ENCODE data around the gene ADORA2A. TPM values are rescaled to one million over a fixed set of nuclear protein-coding genes. Genes with fewer than 3 reads are reported as not detected.

The ADORA2A gene
- total RNA-seq, 1 experiment from 2014 or later = 3.6 TPM

- Histone ChIP-seq H3K36me3 (ENCODE audit: control insufficient read depth in 1 of 2, insufficient read depth in 2 of 2, low read length in 2 of 2) (no peaks in the 10 kb centered on the region), H3K27ac (ENCODE audit: low read depth, low read length) (no peak overlapping the region), H3K4me3 (replicated peaks in 1 of 2; ENCODE audit: low read depth in 1 of 2, low read length in 2 of 2) (no peak overlapping the region), H3K9me2 (ENCODE audit: insufficient read depth) (no peaks in the 10 kb centered on the region), H3K9ac (ENCODE audit: low read length) (no peak overlapping the region), H3K4me1 (ENCODE audit: control insufficient read depth in 1 of 2, insufficient read depth in 2 of 2, low read length in 2 of 2) (peaks cover 0 to 14% of the 10 kb centered on the region in 2 experiments; a peak in 2 of 4 replicates), H3K79me2 (ENCODE audit: insufficient read depth, low read length) (no peaks in the 10 kb centered on the region), H3K9me3 (ENCODE audit: control insufficient read depth in 1 of 2, insufficient read depth in 1 of 2, low read depth in 1 of 2, low read length in 2 of 2) (no peaks in the 10 kb centered on the region), H4K20me1 (ENCODE audit: insufficient read depth) (no peaks in the 10 kb centered on the region), H2AFZ (ENCODE audit: low read depth, low read length, poor library complexity, severe bottlenecking) (no peak overlapping the region), H3K4me2 (ENCODE audit: low read length) (no peak overlapping the region), H3K27me3 (ENCODE audit: insufficient read depth, low read length) (no peaks in the 10 kb centered on the region)
- TF ChIP-seq ATF3 (IDR thresholded peaks at IDR 0.05) = no peak
- no peak for TF ChIP-seq POLR2A (IDR thresholded peaks at IDR 0.05; ENCODE audit: borderline replicate concordance, extremely low read depth, insufficient read depth, insufficient read length)
- TF ChIP-seq ZNF274 (IDR thresholded peaks at IDR 0.05; ENCODE audit: low read depth, low read length) = no peak
- TF ChIP-seq CEBPB (IDR thresholded peaks at IDR 0.05; ENCODE audit: low read depth) = no peak
- TF ChIP-seq SP1 (IDR thresholded peaks at IDR 0.05; ENCODE audit: low read depth) = no peak
- TF ChIP-seq SRF (IDR thresholded peaks at IDR 0.05; ENCODE audit: low read depth) = no peak
- TF ChIP-seq, protein P1, sequence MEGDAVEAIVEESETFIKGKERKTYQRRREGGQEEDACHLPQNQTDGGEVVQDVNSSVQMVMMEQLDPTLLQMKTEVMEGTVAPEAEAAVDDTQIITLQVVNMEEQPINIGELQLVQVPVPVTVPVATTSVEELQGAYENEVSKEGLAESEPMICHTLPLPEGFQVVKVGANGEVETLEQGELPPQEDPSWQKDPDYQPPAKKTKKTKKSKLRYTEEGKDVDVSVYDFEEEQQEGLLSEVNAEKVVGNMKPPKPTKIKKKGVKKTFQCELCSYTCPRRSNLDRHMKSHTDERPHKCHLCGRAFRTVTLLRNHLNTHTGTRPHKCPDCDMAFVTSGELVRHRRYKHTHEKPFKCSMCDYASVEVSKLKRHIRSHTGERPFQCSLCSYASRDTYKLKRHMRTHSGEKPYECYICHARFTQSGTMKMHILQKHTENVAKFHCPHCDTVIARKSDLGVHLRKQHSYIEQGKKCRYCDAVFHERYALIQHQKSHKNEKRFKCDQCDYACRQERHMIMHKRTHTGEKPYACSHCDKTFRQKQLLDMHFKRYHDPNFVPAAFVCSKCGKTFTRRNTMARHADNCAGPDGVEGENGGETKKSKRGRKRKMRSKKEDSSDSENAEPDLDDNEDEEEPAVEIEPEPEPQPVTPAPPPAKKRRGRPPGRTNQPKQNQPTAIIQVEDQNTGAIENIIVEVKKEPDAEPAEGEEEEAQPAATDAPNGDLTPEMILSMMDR (IDR thresholded peaks at IDR 0.05 in 2 of 3, conservative IDR thresholded peaks at IDR 0.05 in 1 of 3; ENCODE audit: borderline replicate concordance in 1 of 3, insufficient read depth in 1 of 3, low read depth in 2 of 3, low read length in 2 of 3) = no peak
- TF ChIP-seq ELF1 (IDR thresholded peaks at IDR 0.05; ENCODE audit: borderline replicate concordance, low read depth) = no peak
- no peak for TF ChIP-seq REST (IDR thresholded peaks at IDR 0.05; ENCODE audit: low read depth)
- TF ChIP-seq FOSL1 (IDR thresholded peaks at IDR 0.05; ENCODE audit: low read depth) = no peak
- TF ChIP-seq EZH2 (IDR thresholded peaks at IDR 0.05) = no peak
- no peak for TF ChIP-seq EGR1 (IDR thresholded peaks at IDR 0.05; ENCODE audit: low read depth)
- TF ChIP-seq JUND (IDR thresholded peaks at IDR 0.05) = no peak
- TF ChIP-seq SIN3A (IDR thresholded peaks at IDR 0.05; ENCODE audit: low read depth) = no peak
- no peak for TF ChIP-seq ZBTB33 (IDR thresholded peaks at IDR 0.05; ENCODE audit: extremely low read depth, insufficient replicate concordance, low read length)
- TF ChIP-seq CBX3 (IDR thresholded peaks at IDR 0.05; ENCODE audit: low read depth) = no peak
- no peak for TF ChIP-seq YY1 (IDR thresholded peaks at IDR 0.05; ENCODE audit: extremely low read depth, insufficient replicate concordance, low read depth, low read length)
- TF ChIP-seq ZFX (IDR thresholded peaks at IDR 0.05) = no peak
- TF ChIP-seq, protein P2, sequence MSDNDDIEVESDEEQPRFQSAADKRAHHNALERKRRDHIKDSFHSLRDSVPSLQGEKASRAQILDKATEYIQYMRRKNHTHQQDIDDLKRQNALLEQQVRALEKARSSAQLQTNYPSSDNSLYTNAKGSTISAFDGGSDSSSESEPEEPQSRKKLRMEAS (IDR thresholded peaks at IDR 0.05) = no peak
- POLR2A ChIA-PET = no interaction called here
- ATAC-seq = no peak
- DNase-seq (ENCODE audit: low read depth, low spot score) = no peak
- CTCF ChIA-PET = interaction anchor here (1.0 kb wide), 1 partner anchor 542 kb away, joined by 3 read pairs; the partner anchor contains the start of gene MIF
- RAD21 ChIA-PET (ENCODE audit: low non-redundant PET in 1 of 2, low total read pairs in 2 of 2, uncharacterized antibody in 2 of 2, unreplicated experiment in 2 of 2) = interaction anchor here in 1 of 2 experiments (0.5 kb wide), 1 partner anchor 34 kb away, joined by 3 read pairs; no protein-coding TSS in a partner anchor
- no TSS peak for BruUV-seq (replicated peaks)
- intact Hi-C loops (cut with micrococcal nuclease) = no loop called here
Measured at GRCh38 chr22:24435861-24436371, 8.5 kb downstream of the ADORA2A start.
